Renal pelvis (tissue), 4 donors: Measurements from ENCODE around the gene P3R3URF. TPM values are rescaled to one million over a fixed set of nuclear protein-coding genes. Genes with fewer than 3 reads are reported as not detected.

Source experiments
- DNase-seq: peaks from one replicate; pipeline ENCODE4 v3.0.0-alpha.2; 2013
- polyA plus RNA-seq, 3 donors: library from polyadenylated mRNA; unstranded; fragments of 120-200 nt; gene quantifications; one replicate each; pipeline ENCODE4 v1.2.1, GENCODE V29; 2013; ENCODE audit not compliant: insufficient read length in 3 of 3

The P3R3URF gene
- polyA plus RNA-seq, 3 donors = not detected

GRCh38 chr1:46132529-46133180, 43.6 kb downstream of the P3R3URF start, which contains the start of gene PIK3R3:
TSS of gene PIK3R3 (minus strand) at chr1:46132629. CDS start at chr1:46131952, 677 bp downstream.
- peak; percentile 98 for DNase-seq

DNA sequence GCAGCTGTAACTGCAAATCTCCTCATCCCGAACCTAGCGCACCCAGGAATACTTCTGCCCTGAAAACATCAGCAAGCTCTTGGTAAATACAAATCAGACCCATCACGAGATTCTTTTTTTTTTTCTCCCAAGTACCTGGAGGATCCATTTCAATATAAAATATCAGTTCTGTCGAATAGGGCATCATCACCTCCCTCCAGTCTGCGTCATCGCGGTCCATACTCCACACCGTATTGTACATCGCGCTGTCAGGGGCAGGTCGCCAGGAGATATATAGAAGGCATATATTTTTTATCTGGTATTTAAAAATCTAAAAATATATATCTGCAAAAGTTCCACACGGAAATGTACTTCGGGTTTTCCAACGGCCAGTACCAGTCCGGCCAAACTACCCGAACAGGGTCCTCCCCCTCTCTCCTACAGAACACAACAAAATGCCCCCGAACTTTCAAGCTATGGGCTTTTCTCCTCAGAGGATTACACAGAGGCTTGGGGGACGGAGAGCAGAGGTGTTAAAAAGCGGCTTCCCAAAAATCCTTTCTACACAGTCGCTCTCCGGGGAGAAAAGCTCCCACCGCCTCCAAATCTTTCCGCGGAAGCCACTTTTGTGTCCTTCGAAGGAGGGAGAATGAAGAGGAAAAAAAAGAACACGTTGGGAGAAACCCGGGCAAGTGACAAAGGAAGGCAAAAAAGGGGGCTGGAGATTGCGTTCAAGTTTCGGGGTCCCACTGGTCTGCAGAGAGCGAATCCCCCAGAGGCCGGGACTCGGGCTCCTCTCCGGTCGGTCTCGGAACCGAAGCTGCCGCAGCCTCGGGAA, 44.4 kb downstream of the P3R3URF start:
- peak; percentile 49 for DNase-seq

DNA sequence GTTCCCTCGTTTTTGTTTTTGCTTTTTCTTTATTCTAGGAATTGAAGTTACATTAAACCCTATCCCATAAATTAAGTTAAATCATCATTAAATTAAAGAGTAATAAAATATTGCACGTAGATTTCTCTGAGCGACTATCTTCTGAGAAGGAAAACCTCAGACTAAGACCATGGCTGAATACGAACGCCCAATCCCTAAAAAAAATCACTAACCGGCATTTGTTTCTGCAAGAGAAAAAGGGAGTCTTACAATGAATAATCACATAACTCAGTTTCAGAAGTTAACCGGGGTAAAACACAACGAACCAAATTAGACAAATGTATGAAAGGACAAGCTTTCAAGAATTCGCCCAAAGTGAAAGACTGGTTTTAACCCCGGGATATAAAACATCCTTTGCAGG, 45.2 kb downstream of the P3R3URF start:
- no peak for DNase-seq

GRCh38 chr1:46130606-46131005, 45.7 kb downstream of the P3R3URF start:
- DNase-seq = no peak

DNA sequence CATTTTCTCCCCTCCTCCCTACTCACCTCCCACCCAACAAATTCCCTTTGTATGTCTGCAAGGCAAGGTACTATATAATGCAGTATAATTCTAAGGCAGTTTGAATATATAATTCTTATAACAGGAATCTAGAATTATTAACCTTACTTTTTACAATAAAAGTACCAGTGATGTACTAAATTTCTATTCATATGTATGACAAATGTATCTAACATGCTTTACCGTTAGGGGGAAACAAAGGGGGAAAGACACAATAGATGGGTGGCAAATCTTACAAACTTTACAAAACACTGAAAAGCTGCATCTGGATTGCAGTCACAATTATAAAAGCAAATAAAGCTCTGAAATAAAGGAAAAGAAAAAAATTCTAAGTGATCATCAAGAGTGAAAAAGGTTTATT, 46.2 kb downstream of the P3R3URF start:
- no peak for DNase-seq

- no peak for DNase-seq
These were observed 47.9 kb downstream of the P3R3URF start for GRCh38 chr1:46128344-46128743.

Other genes starting within 250 kb of the P3R3URF start
- 10 to 100 TPM; 24.6 to 29.3 (median 25.0) TPM for gene PIK3R3, start 43.9 kb downstream of the P3R3URF start, polyA plus RNA-seq
- 10 to 100 TPM; 64.2 to 90.5 (median 68.6) TPM for gene TSPAN1, start 1.4 kb downstream of the P3R3URF start, polyA plus RNA-seq
- 100 to 1,000 TPM in 1 of 3 donors, 10 to 100 TPM in 2; 79.1 to 100 (median 86.2) TPM for gene POMGNT1, start 21.9 kb upstream of the P3R3URF start, polyA plus RNA-seq
- gene LURAP1, start 26.8 kb upstream of the P3R3URF start, polyA plus RNA-seq = 1 to 10 TPM; 2.5 to 5.8 (median 5.2) TPM
- 10 to 100 TPM; 13.6 to 16.6 (median 15.3) TPM for gene RAD54L, start 71.3 kb upstream of the P3R3URF start, polyA plus RNA-seq
- 100 to 1,000 TPM in 1 of 3 donors, 10 to 100 TPM in 2; 93.2 to 111 (median 94.6) TPM for gene LRRC41, start 127.1 kb upstream of the P3R3URF start, polyA plus RNA-seq
- 100 to 1,000 TPM; 345 to 472 (median 381) TPM for gene UQCRH, start 127.2 kb upstream of the P3R3URF start, polyA plus RNA-seq
- gene NSUN4, start 164.3 kb upstream of the P3R3URF start, polyA plus RNA-seq = 10 to 100 TPM; 25.5 to 33.1 (median 32.9) TPM
- gene FAAH, start 217.8 kb upstream of the P3R3URF start, polyA plus RNA-seq = 10 to 100 TPM; 26.9 to 33.1 (median 33.0) TPM